Activated B cell treated with CpG ODN at 0.5 μM for 24 hours (primary cell): ENCODE measurements around the gene MFAP4. TPM values are rescaled to one million over a fixed set of nuclear protein-coding genes. Genes with fewer than 3 reads are reported as not detected.

Source experiments
- ATAC-seq: fragments of 200-7000 bp; cut with Tn5 transposase; one replicate; pipeline ENCODE4 v1.10.0; 2021; ENCODE audit warnings: low read depth, mild to moderate bottlenecking, moderate library complexity
- CTCF ChIA-PET: fragments of 350-600 bp; sonication (Branson Sonifier 250); formaldehyde crosslinking; loops from one replicate; lab custom pipeline; 2021; ENCODE audit warnings: antibody characterized with exemption; lab: Charles Lee
- POLR2A ChIA-PET: fragments of 350-600 bp; sonication (Branson Sonifier 250); formaldehyde crosslinking; loops from one replicate; lab custom pipeline; 2021; ENCODE audit warnings: antibody characterized with exemption; lab: Charles Lee
- DNase-seq: peaks from one replicate; pipeline ENCODE4 v3.0.0; 2022
- H3K27ac Mint-ChIP-seq: one replicate; pipeline ENCODE4 v1.8.0; 2020; ENCODE audit warnings: mixed read lengths
- H3K27me3 Mint-ChIP-seq: one replicate; pipeline ENCODE4 v1.8.0; 2021; ENCODE audit warnings: mixed read lengths
- H3K36me3 Mint-ChIP-seq: one replicate; pipeline ENCODE4 v1.8.0; 2021; ENCODE audit warnings: low read depth, mixed read lengths
- H3K4me1 Mint-ChIP-seq: one replicate; pipeline ENCODE4 v1.8.0; 2021; ENCODE audit warnings: mixed read lengths
- H3K4me3 Mint-ChIP-seq: one replicate; pipeline ENCODE4 v1.8.0; 2020; ENCODE audit warnings: mild to moderate bottlenecking, mixed read lengths
- H3K9me3 Mint-ChIP-seq: one replicate; pipeline ENCODE4 v1.8.0; 2020; ENCODE audit warnings: mixed read lengths
- CTCF ChIP-seq: fragments of 200-600 bp; IDR thresholded peaks from one replicate; pipeline ENCODE4 v1.8.0; 2022; ENCODE audit warnings: antibody characterized with exemption, mild to moderate bottlenecking
- intact Hi-C: fragments of 100-400 bp; cut with micrococcal nuclease; formaldehyde crosslinking; loops from one replicate; pipeline ENCODE4 v1.15.1; 2024
- total RNA-seq: library from RNA; stranded (reverse); gene quantifications from 2 replicates; pipeline ENCODE4 v1.2.3, GENCODE V29; 2022

Gene MFAP4
- total RNA-seq, 1 donor from 2014 or later: not detected

GRCh38 chr17:19385521-19385983 lies 1.4 kb downstream of the MFAP4 start:
- ChIA-PET POLR2A (no interaction called here), CTCF (no interaction called here)
- Mint-ChIP-seq H3K27ac (no peak overlapping the region), H3K4me3 (no peak overlapping the region), H3K27me3 (peaks cover 5% of the 10 kb centered on the region), H3K36me3 (peaks cover 45% of the 10 kb centered on the region), H3K4me1 (no peaks in the 10 kb centered on the region), H3K9me3 (no peaks in the 10 kb centered on the region)
- intact Hi-C loops: no loop called here
- DNase-seq: no peak
- no peak for TF ChIP-seq CTCF
- no peak for ATAC-seq

- Mint-ChIP-seq H3K36me3 (peaks cover 52% of the 10 kb centered on the region), H3K27ac (no peak overlapping the region), H3K4me1 (no peaks in the 10 kb centered on the region), H3K4me3 (no peak overlapping the region), H3K9me3 (no peaks in the 10 kb centered on the region), H3K27me3 (peaks cover 5% of the 10 kb centered on the region)
- ATAC-seq: no peak
- CTCF ChIA-PET: no interaction called here
- DNase-seq: no peak
- intact Hi-C loops: no loop called here
- TF ChIP-seq CTCF: no peak
- POLR2A ChIA-PET: no interaction called here
Observed at GRCh38 chr17:19384723-19385391, 2.1 kb downstream of the MFAP4 start.

GRCh38 chr17:19383681-19384470 lies 3.1 kb downstream of the MFAP4 start:
- CTCF ChIA-PET: no interaction called here
- ATAC-seq (no peak), DNase-seq (no peak)
- H3K27me3 Mint-ChIP-seq: peaks cover 5% of the 10 kb centered on the region
- H3K9me3 Mint-ChIP-seq: no peaks in the 10 kb centered on the region
- no peak for TF ChIP-seq CTCF
- H3K27ac Mint-ChIP-seq: no peak overlapping the region
- H3K4me1 Mint-ChIP-seq: peaks cover 2% of the 10 kb centered on the region
- POLR2A ChIA-PET: no interaction called here
- no peak overlapping the region for H3K4me3 Mint-ChIP-seq
- intact Hi-C loops: no loop called here
- H3K36me3 Mint-ChIP-seq: peaks cover 56% of the 10 kb centered on the region

GRCh38 chr17:19382531-19383444 lies 4.2 kb downstream of the MFAP4 start:
- intact Hi-C loops: no loop called here
- Mint-ChIP-seq H3K9me3 (no peaks in the 10 kb centered on the region), H3K4me1 (peaks cover 6% of the 10 kb centered on the region), H3K36me3 (peaks cover 62% of the 10 kb centered on the region), H3K4me3 (no peak overlapping the region), H3K27me3 (peaks cover 1% of the 10 kb centered on the region), H3K27ac (no peak overlapping the region)
- TF ChIP-seq CTCF: no peak
- ATAC-seq (no peak), DNase-seq (no peak)
- ChIA-PET POLR2A (no interaction called here), CTCF (no interaction called here)
